ENCODE data around the gene RPS27L. TPM values are rescaled to one million over a fixed set of nuclear protein-coding genes. Genes with fewer than 3 reads are reported as not detected.
A peak's percentile ranks its signal among the peaks of the same experiment; 100 is the strongest.
"Not testable (repeated sequence)": the region's sequence is repeated elsewhere in the genome, so short reads cannot be mapped to it uniquely, and the experiment has no call there.

RPS27L gene
- total RNA-seq, 4 donors from 2014 or later = 23.7 to 89.6 (median 43.8) TPM

- TF ChIP-seq POLR2A (IDR thresholded peaks at IDR 0.05) = no peak
- TF ChIP-seq CTCF (IDR thresholded peaks at IDR 0.05) = no peak
- no peak for DNase-seq
- peaks cover 0 to 5% (median 0%) of the 10 kb centered on the region in 3 donors for H3K4me1 ChIP-seq
- H3K36me3 ChIP-seq = no peaks in the 10 kb centered on the region
- WGBS, 2 donors = 72 to 76% methylated on average over 2 of the region's 2 CpGs
- peaks cover 0 to 9% (median 0%) of the 10 kb centered on the region in 4 donors for H3K27me3 ChIP-seq
- no peak overlapping the region for H3K27ac ChIP-seq
- intact Hi-C loops (cut with DNase I) = no loop called here
- H3K4me3 ChIP-seq = no peak overlapping the region
- no peaks in the 10 kb centered on the region for H3K9me3 ChIP-seq
Measured at GRCh38 chr15:63109498-63109897, 47.8 kb downstream of the RPS27L start.

GRCh38 chr15:63107895-63108546, 49.3 kb downstream of the RPS27L start:
- Histone ChIP-seq H3K9me3 (no peaks in the 10 kb centered on the region), H3K4me3 (no peak overlapping the region), H3K27ac (peak overlapping the region in 3 of 4 donors; percentile 4 to 67 (median 47)), H3K36me3 (no peaks in the 10 kb centered on the region), H3K27me3 (peaks cover 0 to 9% (median 0%) of the 10 kb centered on the region in 4 donors), H3K4me1 (peaks cover 0 to 5% (median 0%) of the 10 kb centered on the region in 3 donors)
- DNase-seq = no peak
- intact Hi-C loops (cut with DNase I) = no loop called here
- 43 to 56% methylated on average over 8 to 9 of the region's 9 CpGs for WGBS, 2 donors
- no peak for TF ChIP-seq CTCF (IDR thresholded peaks at IDR 0.05)
- TF ChIP-seq POLR2A (IDR thresholded peaks at IDR 0.05) = no peak

GRCh38 chr15:63105354-63105753, 51.9 kb downstream of the RPS27L start:
- H3K27ac ChIP-seq; DNase-seq; H3K4me1 ChIP-seq; H3K4me3 ChIP-seq; H3K9me3 ChIP-seq; H3K27me3 ChIP-seq; H3K36me3 ChIP-seq; intact Hi-C loops (cut with DNase I): not testable (repeated sequence)
- WGBS, 2 donors = 56 to 82% methylated on average over 6 to 8 of the region's 8 CpGs

- 60 to 86% methylated on average over 7 of the region's 7 CpGs for WGBS, 2 donors
- no peak for TF ChIP-seq CTCF (IDR thresholded peaks at IDR 0.05)
- no peak for TF ChIP-seq POLR2A (IDR thresholded peaks at IDR 0.05)
- no peak for DNase-seq
- Histone ChIP-seq H3K27ac (no peak overlapping the region), H3K27me3 (peaks cover 0 to 9% (median 0%) of the 10 kb centered on the region in 4 donors), H3K36me3 (no peaks in the 10 kb centered on the region), H3K9me3 (no peaks in the 10 kb centered on the region), H3K4me1 (peaks cover 0 to 5% (median 0%) of the 10 kb centered on the region in 3 donors), H3K4me3 (no peak overlapping the region)
- intact Hi-C loops (cut with DNase I) = no loop called here
Measured at GRCh38 chr15:63104727-63105126, 52.5 kb downstream of the RPS27L start.

- intact Hi-C loops (cut with DNase I) = no loop called here
- 48 to 69% methylated on average over 3 of the region's 3 CpGs for WGBS, 2 donors
- no peak overlapping the region for H3K27ac ChIP-seq
- H3K9me3 ChIP-seq = no peaks in the 10 kb centered on the region
- peaks cover 0 to 6% (median 0%) of the 10 kb centered on the region in 4 donors for H3K27me3 ChIP-seq
- H3K4me1 ChIP-seq = peaks cover 0 to 5% (median 0%) of the 10 kb centered on the region in 3 donors
- no peaks in the 10 kb centered on the region for H3K36me3 ChIP-seq
- TF ChIP-seq CTCF (IDR thresholded peaks at IDR 0.05) (no peak), POLR2A (IDR thresholded peaks at IDR 0.05) (no peak)
- no peak for DNase-seq
- H3K4me3 ChIP-seq = no peak overlapping the region
Measured at GRCh38 chr15:63103416-63103815, 53.9 kb downstream of the RPS27L start.

- intact Hi-C loops (cut with DNase I) = loop anchor here (10.0 kb wide), 2 partner anchors 255 to 315 kb away; no protein-coding TSS in a partner anchor
- H3K36me3 ChIP-seq = not testable (repeated sequence)
Measured at GRCh38 chr15:63099581-63099980, 57.7 kb downstream of the RPS27L start.

GRCh38 chr15:63098901-63099300, 58.4 kb downstream of the RPS27L start:
- H3K36me3 ChIP-seq, H3K9me3 ChIP-seq, H3K4me3 ChIP-seq, DNase-seq, H3K4me1 ChIP-seq, H3K27ac ChIP-seq, H3K27me3 ChIP-seq: not testable (repeated sequence)
- intact Hi-C loops (cut with DNase I) = loop anchor here (10.0 kb wide), 2 partner anchors 254 to 314 kb away; no protein-coding TSS in a partner anchor
- no CpG with 5 or more reads among the region's 33 CpGs for WGBS, 2 donors

More at GRCh38 chr15:63099581-63099980, 57.7 kb downstream of the RPS27L start:
- not testable (repeated sequence) for H3K27me3 ChIP-seq, H3K9me3 ChIP-seq, H3K27ac ChIP-seq, DNase-seq, H3K4me3 ChIP-seq, H3K4me1 ChIP-seq
- WGBS, 2 donors = 77 to 89% methylated on average over 2 to 5 of the region's 5 CpGs

Data from esophagus squamous epithelium (tissue), 5 donors.